ENCODE data around the gene PLIN1. TPM values are rescaled to one million over a fixed set of nuclear protein-coding genes. Genes with fewer than 3 reads are reported as not detected.

PLIN1 gene
- total and polyA plus RNA-seq, 2 of the 4 experiments (the other 2 are of a cell fraction): under 0.01 to 0.07 TPM

DNA sequence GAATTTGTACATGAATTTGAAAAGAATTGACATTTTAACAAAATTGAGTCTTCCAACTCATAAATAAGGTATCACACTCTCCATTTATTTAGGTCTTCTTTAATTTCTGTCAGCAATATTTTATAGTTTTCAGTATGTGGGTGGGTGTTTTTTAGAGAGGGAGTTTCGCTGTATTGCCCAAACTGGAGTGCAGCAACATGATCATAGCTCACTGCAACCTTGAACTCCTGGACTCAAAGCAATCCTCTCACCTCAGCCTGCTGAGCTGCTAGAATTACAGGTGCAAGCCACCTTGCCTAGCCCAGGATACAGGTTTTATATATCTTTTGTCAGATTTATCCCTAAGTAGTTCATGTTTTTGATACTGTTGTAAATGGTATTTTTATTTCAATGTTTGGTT lies 16.0 kb upstream of the PLIN1 start:
- H2BK20ac ChIP-seq (ENCODE audit: low read depth, low read length): no peak overlapping the region
- no peak overlapping the region for H2AFZ ChIP-seq (replicated peaks; ENCODE audit: low read length, poor library complexity)
- H4K5ac ChIP-seq (ENCODE audit: low read depth, low read length): no peak overlapping the region
- peaks cover 2% of the 10 kb centered on the region; the same call in 1 of the 2 replicates for H3K4me1 ChIP-seq (ENCODE audit: control insufficient read depth, insufficient read depth, low read length)
- no peak overlapping the region for H2AK9ac ChIP-seq (replicated peaks; ENCODE audit: low read depth, low read length, poor library complexity)
- ATAC-seq (ENCODE audit: low read depth) (no peak), DNase-seq (no peak)
- H3K4me3 ChIP-seq (ENCODE audit: insufficient read depth, low read depth, low read length): no peak overlapping the region
- no peaks in the 10 kb centered on the region for H4K20me1 ChIP-seq (ENCODE audit: insufficient read depth, low read length)
- H3K4ac ChIP-seq (ENCODE audit: low read depth, low read length): no peak overlapping the region
- H3K9me3 ChIP-seq (ENCODE audit: control insufficient read depth, insufficient read depth, low read length): no peaks in the 10 kb centered on the region
- POLR2A ChIA-PET (ENCODE audit: unreplicated experiment): no interaction called here
- no CpG with 5 or more reads among the region's 1 CpG for WGBS, 2 experiments (ENCODE audit: extremely low coverage in 2 of 2, insufficient read length in 1 of 2)
- no peak overlapping the region for H2AK5ac ChIP-seq (ENCODE audit: low read depth, low read length)
- peaks cover 0 to 4% of the 10 kb centered on the region in 2 experiments; a peak in 1 of 4 replicates for H3K79me1 ChIP-seq (ENCODE audit: low read depth in 1 of 2, low read length in 2 of 2)
- CTCF ChIA-PET: no interaction called here
- no TSS peak for BruUV-seq (replicated peaks)
- H2BK15ac ChIP-seq (ENCODE audit: low read depth, low read length): no peak overlapping the region
- in situ Hi-C loops (cut with MboI; ENCODE audit: low sequenced_read_pairs) (no loop called here), intact Hi-C loops (cut with micrococcal nuclease) (no loop called here), dilution Hi-C loops (cut with HindIII; ENCODE audit: low sequenced_read_pairs, unreplicated experiment) (no loop called here)
- no peak overlapping the region for H3K56ac ChIP-seq (ENCODE audit: extremely low read depth, insufficient read depth, low read length)
- H3K9ac ChIP-seq (ENCODE audit: low read depth, low read length): no peak overlapping the region
- H2BK5ac ChIP-seq (ENCODE audit: low read depth, low read length, poor library complexity, severe bottlenecking): no peak overlapping the region
- peaks cover 12% of the 10 kb centered on the region for H3K27me3 ChIP-seq (ENCODE audit: control insufficient read depth, insufficient read depth, low read length)
- H3K27ac ChIP-seq (ENCODE audit: insufficient read depth, low read length): no peak overlapping the region
- no peak overlapping the region for H4K8ac ChIP-seq (ENCODE audit: low read depth in 2 of 2, low read length in 2 of 2)
- H4K91ac ChIP-seq (ENCODE audit: insufficient read depth, low read depth, low read length): no peak overlapping the region
- H3K14ac ChIP-seq (replicated peaks; ENCODE audit: low read depth, low read length): no peak overlapping the region
- no peak for TF ChIP-seq CTCF (conservative IDR thresholded peaks at IDR 0.05; ENCODE audit: low read depth, low read length)
- TF ChIP-seq MXI1 (IDR thresholded peaks at IDR 0.05; ENCODE audit: borderline replicate concordance, low read depth, low read length): no peak
- TF ChIP-seq MAFK (IDR thresholded peaks at IDR 0.05; ENCODE audit: low read depth, low read length): no peak
- no peak for TF ChIP-seq BHLHE40 (IDR thresholded peaks at IDR 0.05; ENCODE audit: low read depth, low read length)
- no peak for TF ChIP-seq RAD21 (IDR thresholded peaks at IDR 0.05; ENCODE audit: low read length)
- TF ChIP-seq RCOR1 (IDR thresholded peaks at IDR 0.05; ENCODE audit: insufficient replicate concordance, low read length): no peak
- no peak for TF ChIP-seq CEBPB (IDR thresholded peaks at IDR 0.05; ENCODE audit: low read depth, low read length)
- TF ChIP-seq MAZ (IDR thresholded peaks at IDR 0.05; ENCODE audit: borderline replicate concordance, low read depth, low read length): no peak
- TF ChIP-seq CHD1 (IDR thresholded peaks at IDR 0.05; ENCODE audit: low read depth, low read length): no peak
- TF ChIP-seq FOS (IDR thresholded peaks at IDR 0.05; ENCODE audit: low read depth, low read length): no peak
- no peak for TF ChIP-seq NFE2L2 (IDR thresholded peaks at IDR 0.05; ENCODE audit: low read depth, low read length)
- no peak for TF ChIP-seq RFX5 (IDR thresholded peaks at IDR 0.05; ENCODE audit: low read depth, low read length)
- no peak for TF ChIP-seq USF2 (IDR thresholded peaks at IDR 0.05; ENCODE audit: low read depth, low read length)
- TF ChIP-seq POLR2A (IDR thresholded peaks at IDR 0.05; ENCODE audit: low read depth, low read length): no peak
- TF ChIP-seq, protein P1, sequence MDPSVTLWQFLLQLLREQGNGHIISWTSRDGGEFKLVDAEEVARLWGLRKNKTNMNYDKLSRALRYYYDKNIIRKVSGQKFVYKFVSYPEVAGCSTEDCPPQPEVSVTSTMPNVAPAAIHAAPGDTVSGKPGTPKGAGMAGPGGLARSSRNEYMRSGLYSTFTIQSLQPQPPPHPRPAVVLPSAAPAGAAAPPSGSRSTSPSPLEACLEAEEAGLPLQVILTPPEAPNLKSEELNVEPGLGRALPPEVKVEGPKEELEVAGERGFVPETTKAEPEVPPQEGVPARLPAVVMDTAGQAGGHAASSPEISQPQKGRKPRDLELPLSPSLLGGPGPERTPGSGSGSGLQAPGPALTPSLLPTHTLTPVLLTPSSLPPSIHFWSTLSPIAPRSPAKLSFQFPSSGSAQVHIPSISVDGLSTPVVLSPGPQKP (IDR thresholded peaks at IDR 0.05; ENCODE audit: borderline replicate concordance, low read depth, low read length): no peak
- TF ChIP-seq SMC3 (IDR thresholded peaks at IDR 0.05; ENCODE audit: low read depth, low read length): no peak
- H3K9me1 ChIP-seq (ENCODE audit: insufficient read depth, low read length): peaks cover 4% of the 10 kb centered on the region; the same call in 1 of the 2 replicates
- H3K36me3 ChIP-seq (ENCODE audit: control insufficient read depth, insufficient read depth, low read length): no peaks in the 10 kb centered on the region
- no peak overlapping the region for H3K18ac ChIP-seq (ENCODE audit: low read depth, low read length)
- H3K4me2 ChIP-seq (ENCODE audit: low read depth, low read length): no peak overlapping the region
- H2BK120ac ChIP-seq (ENCODE audit: low read depth, low read length): no peak overlapping the region
- no peak overlapping the region for H3K23ac ChIP-seq (ENCODE audit: low read depth, low read length)

Measured in IMR-90 (cell line).